ENCODE measurements around the gene PPP1R16B. TPM values are rescaled to one million over a fixed set of nuclear protein-coding genes. Genes with fewer than 3 reads are reported as not detected.
"Not testable (repeated sequence)": the region's sequence is repeated elsewhere in the genome, so short reads cannot be mapped to it uniquely, and the experiment has no call there.

Gene PPP1R16B
- total RNA-seq, 1 donor = not detected

GRCh38 chr20:38791940-38792339 lies 13.6 kb upstream of the PPP1R16B start:
- TF ChIP-seq CTCF (IDR thresholded peaks at IDR 0.05; ENCODE audit: extremely low read depth, low read depth, low read length) = no peak
- no peaks in the 10 kb centered on the region for H3K36me3 ChIP-seq (ENCODE audit: insufficient read depth, low read length)
- DNase-seq (ENCODE audit: insufficient read length, low spot score, missing footprints) = no peak
- H3K9me3 ChIP-seq (ENCODE audit: low read depth, low read length) = no peaks in the 10 kb centered on the region
- H3K4me2 ChIP-seq (ENCODE audit: insufficient read depth, low read length) = no peak overlapping the region
- no peak overlapping the region for H2AFZ ChIP-seq (ENCODE audit: low read length)
- no peak overlapping the region for H3K4me3 ChIP-seq (ENCODE audit: insufficient read depth, low read length)
- H3K4me1 ChIP-seq (ENCODE audit: insufficient read depth, low read length) = no peaks in the 10 kb centered on the region
- H4K20me1 ChIP-seq (ENCODE audit: insufficient read depth, low read length) = no peaks in the 10 kb centered on the region
- peaks cover 3% of the 10 kb centered on the region for H3K27me3 ChIP-seq (ENCODE audit: insufficient read depth, low read length)
- H3K27ac ChIP-seq (ENCODE audit: low read depth, low read length) = no peak overlapping the region
- no peaks in the 10 kb centered on the region for H3K79me2 ChIP-seq (ENCODE audit: insufficient read depth, low read length)

GRCh38 chr20:38794057-38794456 lies 11.4 kb upstream of the PPP1R16B start:
- H3K4me3 ChIP-seq (ENCODE audit: insufficient read depth, low read length) = not testable (repeated sequence)

GRCh38 chr20:38798266-38798665 lies 7.2 kb upstream of the PPP1R16B start:
- Histone ChIP-seq H3K4me1 (ENCODE audit: insufficient read depth, low read length) (no peaks in the 10 kb centered on the region), H3K4me3 (ENCODE audit: insufficient read depth, low read length) (no peak overlapping the region), H3K27ac (ENCODE audit: low read depth, low read length) (no peak overlapping the region), H3K4me2 (ENCODE audit: insufficient read depth, low read length) (no peak overlapping the region), H3K27me3 (ENCODE audit: insufficient read depth, low read length) (peaks cover 3% of the 10 kb centered on the region), H3K9me3 (ENCODE audit: low read depth, low read length) (no peaks in the 10 kb centered on the region), H4K20me1 (ENCODE audit: insufficient read depth, low read length) (no peaks in the 10 kb centered on the region), H3K36me3 (ENCODE audit: insufficient read depth, low read length) (no peaks in the 10 kb centered on the region), H3K79me2 (ENCODE audit: insufficient read depth, low read length) (no peaks in the 10 kb centered on the region), H2AFZ (ENCODE audit: low read length) (no peak overlapping the region)
- DNase-seq (ENCODE audit: insufficient read length, low spot score, missing footprints) = no peak
- no peak for TF ChIP-seq CTCF (IDR thresholded peaks at IDR 0.05; ENCODE audit: extremely low read depth, low read depth, low read length)

More at GRCh38 chr20:38794057-38794456, 11.4 kb upstream of the PPP1R16B start:
- not testable (repeated sequence) for H4K20me1 ChIP-seq (ENCODE audit: insufficient read depth, low read length); H3K9me3 ChIP-seq (ENCODE audit: low read depth, low read length); H3K4me2 ChIP-seq (ENCODE audit: insufficient read depth, low read length); H3K27me3 ChIP-seq (ENCODE audit: insufficient read depth, low read length); H3K79me2 ChIP-seq (ENCODE audit: insufficient read depth, low read length); H2AFZ ChIP-seq (ENCODE audit: low read length); H3K4me1 ChIP-seq (ENCODE audit: insufficient read depth, low read length); H3K27ac ChIP-seq (ENCODE audit: low read depth, low read length); H3K36me3 ChIP-seq (ENCODE audit: insufficient read depth, low read length); DNase-seq (ENCODE audit: insufficient read length, low spot score, missing footprints)

- H3K36me3 ChIP-seq (ENCODE audit: insufficient read depth, low read length) = no peaks in the 10 kb centered on the region
- no peak overlapping the region for H3K27ac ChIP-seq (ENCODE audit: low read depth, low read length)
- H2AFZ ChIP-seq (ENCODE audit: low read length) = no peak overlapping the region
- no peaks in the 10 kb centered on the region for H3K9me3 ChIP-seq (ENCODE audit: low read depth, low read length)
- no peaks in the 10 kb centered on the region for H3K4me1 ChIP-seq (ENCODE audit: insufficient read depth, low read length)
- no peak for TF ChIP-seq CTCF (IDR thresholded peaks at IDR 0.05; ENCODE audit: extremely low read depth, low read depth, low read length)
- peaks cover 3% of the 10 kb centered on the region for H3K27me3 ChIP-seq (ENCODE audit: insufficient read depth, low read length)
- no peak overlapping the region for H3K4me2 ChIP-seq (ENCODE audit: insufficient read depth, low read length)
- H4K20me1 ChIP-seq (ENCODE audit: insufficient read depth, low read length) = no peaks in the 10 kb centered on the region
- H3K79me2 ChIP-seq (ENCODE audit: insufficient read depth, low read length) = no peaks in the 10 kb centered on the region
- no peak overlapping the region for H3K4me3 ChIP-seq (ENCODE audit: insufficient read depth, low read length)
- DNase-seq (ENCODE audit: insufficient read length, low spot score, missing footprints) = no peak
Observed at GRCh38 chr20:38799203-38799602, 6.3 kb upstream of the PPP1R16B start.

All from osteoblast (primary cell).